Measurements from ENCODE around the gene CBX3.
A peak's percentile ranks its signal among the peaks of the same experiment; 100 is the strongest.

DNA sequence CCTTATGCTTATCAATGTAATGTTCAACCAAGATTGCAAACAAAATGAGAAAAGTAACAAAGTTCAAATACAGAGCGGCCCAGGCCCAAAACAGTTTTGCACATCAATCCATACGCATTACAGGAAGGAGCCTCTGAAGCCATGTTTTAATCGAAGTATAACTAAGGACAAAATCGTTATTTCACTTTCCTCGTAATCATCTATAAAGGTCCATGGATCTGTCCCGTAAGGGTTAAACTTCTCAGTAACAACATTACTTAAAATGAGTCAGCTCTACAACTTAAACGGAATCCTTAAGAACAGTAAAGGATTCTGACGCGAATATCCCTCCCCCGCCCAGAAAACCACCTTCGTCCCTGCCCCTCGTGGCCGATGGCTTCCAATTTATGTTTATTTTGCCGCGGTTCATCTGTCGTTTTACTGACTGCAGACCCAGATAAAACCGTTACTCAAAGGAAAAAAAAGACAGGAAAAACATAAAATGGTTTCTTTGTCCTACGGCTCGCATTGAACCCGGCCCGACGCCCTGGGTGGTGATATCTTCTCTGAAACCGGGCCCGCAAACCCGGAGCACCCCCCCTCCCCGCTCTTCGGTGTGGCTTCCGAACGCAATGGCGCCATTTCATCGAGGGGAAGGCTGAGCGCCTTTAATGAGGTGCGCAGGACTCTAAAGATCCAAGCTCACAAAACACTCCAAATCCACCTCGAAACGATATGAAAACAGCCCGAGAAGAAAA, 2.1 kb upstream of the CBX3 start:
- TF ChIP-seq, protein P1, sequence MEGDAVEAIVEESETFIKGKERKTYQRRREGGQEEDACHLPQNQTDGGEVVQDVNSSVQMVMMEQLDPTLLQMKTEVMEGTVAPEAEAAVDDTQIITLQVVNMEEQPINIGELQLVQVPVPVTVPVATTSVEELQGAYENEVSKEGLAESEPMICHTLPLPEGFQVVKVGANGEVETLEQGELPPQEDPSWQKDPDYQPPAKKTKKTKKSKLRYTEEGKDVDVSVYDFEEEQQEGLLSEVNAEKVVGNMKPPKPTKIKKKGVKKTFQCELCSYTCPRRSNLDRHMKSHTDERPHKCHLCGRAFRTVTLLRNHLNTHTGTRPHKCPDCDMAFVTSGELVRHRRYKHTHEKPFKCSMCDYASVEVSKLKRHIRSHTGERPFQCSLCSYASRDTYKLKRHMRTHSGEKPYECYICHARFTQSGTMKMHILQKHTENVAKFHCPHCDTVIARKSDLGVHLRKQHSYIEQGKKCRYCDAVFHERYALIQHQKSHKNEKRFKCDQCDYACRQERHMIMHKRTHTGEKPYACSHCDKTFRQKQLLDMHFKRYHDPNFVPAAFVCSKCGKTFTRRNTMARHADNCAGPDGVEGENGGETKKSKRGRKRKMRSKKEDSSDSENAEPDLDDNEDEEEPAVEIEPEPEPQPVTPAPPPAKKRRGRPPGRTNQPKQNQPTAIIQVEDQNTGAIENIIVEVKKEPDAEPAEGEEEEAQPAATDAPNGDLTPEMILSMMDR (IDR thresholded peaks at IDR 0.05): peak; percentile 3
- peak; percentile 3 for TF ChIP-seq EZH2phosphoT487 (IDR thresholded peaks at IDR 0.05)

Measured in neural progenitor cell (in vitro differentiated cells).